ENCODE results near the gene GTF2H1.

The GTF2H1 gene

DNA sequence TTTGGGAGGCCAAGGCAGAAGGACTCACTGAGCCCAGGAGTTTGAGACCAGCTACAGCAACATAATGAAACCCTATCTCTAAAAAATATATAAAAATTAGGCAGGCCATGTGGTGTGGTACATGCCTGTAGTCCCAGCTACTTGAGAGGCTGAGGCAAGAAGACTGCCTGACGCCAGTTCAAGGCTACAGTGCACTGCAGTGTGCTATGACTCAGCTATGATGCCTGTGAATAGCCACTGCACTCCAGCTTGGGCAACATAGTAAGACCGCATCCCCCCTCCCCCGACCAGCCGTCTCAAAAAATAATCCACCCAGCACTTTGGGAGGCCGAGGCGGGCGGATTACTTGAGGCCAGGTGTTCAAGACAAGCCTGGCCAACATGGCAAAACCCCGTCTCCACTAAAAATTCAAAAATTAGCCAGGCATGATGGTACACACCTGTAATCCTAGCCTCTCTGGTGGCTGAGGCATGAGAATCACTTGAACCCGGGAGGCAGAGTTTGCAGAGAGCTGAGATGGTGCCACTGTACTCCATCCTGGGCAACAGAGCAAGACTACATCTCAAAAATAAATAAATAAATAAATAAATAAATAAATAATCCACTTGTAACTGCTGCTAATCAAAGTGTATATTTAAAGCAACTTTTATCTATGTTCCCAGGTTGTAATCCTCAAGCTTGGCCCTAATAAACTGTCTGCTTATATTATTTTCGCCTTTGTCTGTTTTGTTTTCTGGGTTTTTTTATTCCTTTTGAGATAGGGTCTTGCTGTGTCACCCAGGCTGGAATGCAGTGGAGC lies 8.2 kb upstream of the GTF2H1 start:
- DNase-seq, result peak; percentile 22
- TF ChIP-seq, protein P1, sequence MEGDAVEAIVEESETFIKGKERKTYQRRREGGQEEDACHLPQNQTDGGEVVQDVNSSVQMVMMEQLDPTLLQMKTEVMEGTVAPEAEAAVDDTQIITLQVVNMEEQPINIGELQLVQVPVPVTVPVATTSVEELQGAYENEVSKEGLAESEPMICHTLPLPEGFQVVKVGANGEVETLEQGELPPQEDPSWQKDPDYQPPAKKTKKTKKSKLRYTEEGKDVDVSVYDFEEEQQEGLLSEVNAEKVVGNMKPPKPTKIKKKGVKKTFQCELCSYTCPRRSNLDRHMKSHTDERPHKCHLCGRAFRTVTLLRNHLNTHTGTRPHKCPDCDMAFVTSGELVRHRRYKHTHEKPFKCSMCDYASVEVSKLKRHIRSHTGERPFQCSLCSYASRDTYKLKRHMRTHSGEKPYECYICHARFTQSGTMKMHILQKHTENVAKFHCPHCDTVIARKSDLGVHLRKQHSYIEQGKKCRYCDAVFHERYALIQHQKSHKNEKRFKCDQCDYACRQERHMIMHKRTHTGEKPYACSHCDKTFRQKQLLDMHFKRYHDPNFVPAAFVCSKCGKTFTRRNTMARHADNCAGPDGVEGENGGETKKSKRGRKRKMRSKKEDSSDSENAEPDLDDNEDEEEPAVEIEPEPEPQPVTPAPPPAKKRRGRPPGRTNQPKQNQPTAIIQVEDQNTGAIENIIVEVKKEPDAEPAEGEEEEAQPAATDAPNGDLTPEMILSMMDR (IDR thresholded peaks at IDR 0.05; ENCODE audit: low read depth, low read length), result no peak
- Histone ChIP-seq H3K4me3 (ENCODE audit: low read depth, low read length) (no peak overlapping the region), H3K27me3 (ENCODE audit: insufficient read depth, low read depth, severe bottlenecking) (no peaks in the 10 kb centered on the region), H3K36me3 (peaks cover 26% of the 10 kb centered on the region), H3K9me3 (ENCODE audit: severe bottlenecking) (no peaks in the 10 kb centered on the region), H3K27ac (no peak overlapping the region)

DNA sequence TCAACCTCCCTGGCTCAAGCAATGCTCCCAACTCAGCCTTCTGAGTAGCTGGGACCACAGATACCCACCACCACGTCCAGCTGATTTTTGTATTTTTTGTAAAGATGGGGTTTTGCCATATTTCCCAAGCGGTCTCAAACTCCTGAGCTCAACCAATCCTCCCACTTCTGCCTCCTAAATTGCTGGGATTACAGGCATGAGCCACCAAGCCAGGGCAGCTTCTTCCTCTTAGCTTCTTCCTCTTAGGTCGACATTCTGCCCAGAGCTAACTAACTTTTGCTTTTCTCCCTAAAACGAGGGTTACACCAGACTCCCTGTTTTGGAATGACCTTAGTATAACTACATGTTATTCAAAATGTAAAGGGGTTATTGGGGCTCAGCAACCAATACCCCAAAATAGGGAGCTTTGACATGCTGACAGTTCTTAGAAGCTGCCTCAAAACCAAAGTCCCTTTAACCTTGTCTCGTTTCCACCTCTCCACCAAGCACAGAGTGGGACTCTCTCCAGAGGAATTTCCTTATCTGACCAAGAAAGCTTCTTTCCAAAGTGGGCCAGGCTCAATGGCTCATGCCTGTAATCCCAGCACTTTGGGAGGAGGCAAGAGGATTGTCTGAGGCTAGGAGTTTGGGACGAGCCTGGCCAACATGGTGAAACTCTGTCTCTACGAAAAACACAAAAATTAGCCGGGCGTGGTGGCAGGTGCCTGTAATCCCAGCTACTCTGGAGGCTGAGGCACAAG lies 7.4 kb upstream of the GTF2H1 start:
- DNase-seq, result no peak
- Histone ChIP-seq H3K27me3 (ENCODE audit: insufficient read depth, low read depth, severe bottlenecking) (no peaks in the 10 kb centered on the region), H3K4me3 (ENCODE audit: low read depth, low read length) (no peak overlapping the region), H3K27ac (no peak overlapping the region), H3K36me3 (peaks cover 18% of the 10 kb centered on the region), H3K9me3 (ENCODE audit: severe bottlenecking) (no peaks in the 10 kb centered on the region)
- TF ChIP-seq, protein P1 (IDR thresholded peaks at IDR 0.05; ENCODE audit: low read depth, low read length), result no peak

DNA sequence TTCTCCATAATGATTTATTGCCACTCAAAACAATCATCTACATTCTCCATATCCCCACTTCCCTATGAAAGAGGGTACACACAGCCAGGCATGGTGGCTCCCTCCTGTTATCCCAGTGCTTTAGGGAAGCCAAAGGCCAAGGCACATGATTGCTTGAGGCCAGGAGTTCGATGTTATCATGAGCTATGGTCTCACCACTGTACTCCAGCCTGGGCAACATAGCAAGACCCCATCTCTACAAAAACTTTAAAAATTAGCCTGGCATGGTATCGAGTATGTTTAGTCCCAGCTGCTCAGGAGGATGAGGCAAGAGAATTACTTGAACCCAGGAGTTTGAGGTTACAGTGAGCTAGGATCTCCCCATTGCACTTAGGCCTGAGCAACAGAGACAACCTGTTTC lies 6.5 kb upstream of the GTF2H1 start:
- no peak overlapping the region for H3K27ac ChIP-seq
- TF ChIP-seq, protein P1 (IDR thresholded peaks at IDR 0.05; ENCODE audit: low read depth, low read length), result no peak
- no peaks in the 10 kb centered on the region for H3K27me3 ChIP-seq (ENCODE audit: insufficient read depth, low read depth, severe bottlenecking)
- no peaks in the 10 kb centered on the region for H3K9me3 ChIP-seq (ENCODE audit: severe bottlenecking)
- peaks cover 13% of the 10 kb centered on the region for H3K36me3 ChIP-seq
- no peak overlapping the region for H3K4me3 ChIP-seq (ENCODE audit: low read depth, low read length)
- no peak for DNase-seq

DNA sequence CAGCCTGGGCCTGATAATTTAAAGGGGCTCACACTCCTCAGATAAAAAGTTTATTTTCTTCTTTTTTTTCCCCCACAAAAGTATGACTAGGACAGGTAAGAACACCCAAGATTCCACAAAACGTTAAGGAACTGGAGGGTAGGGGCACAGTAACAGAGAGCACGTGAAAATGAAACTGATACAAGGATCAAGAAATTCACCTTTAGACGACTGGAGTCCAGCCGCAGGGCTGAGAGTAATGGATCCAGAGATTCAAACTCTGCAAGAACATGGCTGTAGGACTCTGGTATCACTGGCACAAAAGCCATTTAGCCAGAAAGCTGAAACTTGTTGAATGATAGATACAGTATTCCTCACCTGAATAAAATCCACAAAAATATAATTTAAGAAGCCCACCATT lies 4.8 kb upstream of the GTF2H1 start:
- no peak overlapping the region for H3K27ac ChIP-seq
- no peaks in the 10 kb centered on the region for H3K27me3 ChIP-seq (ENCODE audit: insufficient read depth, low read depth, severe bottlenecking)
- no peak for DNase-seq
- TF ChIP-seq, protein P1 (IDR thresholded peaks at IDR 0.05; ENCODE audit: low read depth, low read length), result no peak
- H3K9me3 ChIP-seq (ENCODE audit: severe bottlenecking), result no peaks in the 10 kb centered on the region
- peaks cover 3% of the 10 kb centered on the region; the same call in 1 of the 2 replicates for H3K36me3 ChIP-seq
- H3K4me3 ChIP-seq (ENCODE audit: low read depth, low read length), result no peak overlapping the region

DNA sequence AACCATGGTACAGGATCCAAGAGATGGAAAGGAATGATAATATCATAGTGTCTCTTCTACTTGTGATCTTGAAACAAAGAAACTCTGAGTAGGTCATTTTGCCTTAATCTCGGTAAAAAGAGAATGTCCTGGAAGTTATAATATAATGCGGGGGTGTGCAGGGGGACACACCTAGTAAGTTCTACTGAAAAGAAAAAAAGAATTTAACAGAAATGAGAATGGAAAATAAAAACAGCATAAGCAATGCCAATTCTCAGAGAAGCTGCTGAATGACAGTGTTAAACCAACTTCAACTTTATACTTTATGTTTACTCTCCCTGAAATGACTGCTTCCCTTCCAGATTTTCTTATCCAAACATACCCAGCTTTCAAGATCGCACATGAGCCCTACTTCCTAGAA lies 2.5 kb upstream of the GTF2H1 start:
- Histone ChIP-seq H3K27ac (no peak overlapping the region), H3K36me3 (peaks cover 12% of the 10 kb centered on the region), H3K27me3 (ENCODE audit: insufficient read depth, low read depth, severe bottlenecking) (no peaks in the 10 kb centered on the region), H3K4me3 (ENCODE audit: low read depth, low read length) (no peak overlapping the region), H3K9me3 (ENCODE audit: severe bottlenecking) (no peaks in the 10 kb centered on the region)
- no peak for DNase-seq
- TF ChIP-seq, protein P1 (IDR thresholded peaks at IDR 0.05; ENCODE audit: low read depth, low read length), result no peak

Measured in WERI-Rb-1 (cell line).